HepG2 (cell line): ENCODE results near the gene TMCO4. TPM values are rescaled to one million over a fixed set of nuclear protein-coding genes. Genes with fewer than 3 reads are reported as not detected.
A peak's percentile ranks its signal among the peaks of the same experiment; 100 is the strongest.

Source experiments
- ATAC-seq: fragments of 200-7000 bp; cut with Tn5 transposase; 3 replicates; pipeline ENCODE4 v1.9.1; 2020; ENCODE audit warnings: mild to moderate bottlenecking, moderate library complexity
- BruUV-seq: library from RNA; stranded (reverse); fragments of 400-500 nt; replicated peaks from 2 replicates; lab custom pipeline; 2021; lab: Mats Ljungman, UMichigan
- CTCF ChIA-PET: fragments of 300-600 bp; formaldehyde crosslinking; extraction: SDS; loops from one replicate; lab custom pipeline; 2021; ENCODE audit warnings: low total read pairs, inconsistent platforms, low intra/inter-chr PET ratio; lab: Yijun Ruan, JAX
- POLR2A ChIA-PET: fragments of 350-600 bp; sonication (Branson Sonifier 250); formaldehyde crosslinking; loops from one replicate; lab custom pipeline; 2020; ENCODE audit warnings: antibody characterized with exemption, inconsistent platforms; lab: Yijun Ruan, JAX
- DNase-seq: peaks from one replicate; pipeline ENCODE4 v3.0.0-alpha.2; 2015; ENCODE audit warnings: low spot score
- FAIRE-seq: peaks from 3 replicates; lab custom pipeline; 2011; peaks lifted over from hg19 to GRCh38; lab: Jason Lieb, UNC
- H2AFZ ChIP-seq: one replicate; pipeline ENCODE4 v1.6.1; 2011; ENCODE audit warnings: low read length, inconsistent platforms
- H3K27ac ChIP-seq: fragments of 300-600 bp; 3 replicates; pipeline ENCODE4 v1.8.0; 2011; ENCODE audit warnings: mixed run types, mild to moderate bottlenecking, mixed read lengths, low read length, inconsistent platforms; ENCODE audit not compliant: insufficient read depth; ENCODE audit errors: extremely low read length
- H3K27me3 ChIP-seq, 2 experiments: fragments of 200-600 bp in 1 of 2; 2 replicates in 1 of 2; 3 replicates in 1 of 2; pipeline versions ENCODE4 v1.6.0 to v1.8.0; 2011; ENCODE audit warnings: low read length in 2 of 2, mild to moderate bottlenecking in 2 of 2, moderate library complexity in 2 of 2, inconsistent platforms in 1 of 2; ENCODE audit not compliant: insufficient read depth in 2 of 2, control insufficient read depth in 1 of 2
- H3K36me3 ChIP-seq, 2 experiments: fragments of 200-600 bp in 1 of 2; replicated peaks in 1 of 2; 2 replicates in 1 of 2; 3 replicates in 1 of 2; pipeline versions ENCODE4 v1.5.1 to v1.8.0; 2011; ENCODE audit warnings: low read length in 2 of 2, inconsistent platforms in 1 of 2; ENCODE audit not compliant: insufficient read depth in 2 of 2, control insufficient read depth in 1 of 2
- H3K4me1 ChIP-seq: 2 replicates; pipeline ENCODE4 v1.5.1; 2012; ENCODE audit warnings: low read length, inconsistent platforms; ENCODE audit not compliant: insufficient read depth
- H3K4me2 ChIP-seq: 2 replicates; pipeline ENCODE4 v1.6.0; 2011; ENCODE audit warnings: low read depth, low read length, inconsistent platforms
- H3K4me3 ChIP-seq, 3 experiments: fragments of 200-600 bp in 1 of 3; sonication (generic), shearing (Covaris generic) in 1 of 3; replicated peaks in 1 of 3; 2 replicates each; pipeline ENCODE4 v1.5.1; 2011 to 2016; ENCODE audit warnings: low read length in 3 of 3, inconsistent platforms in 2 of 3, low read depth in 2 of 3, mild to moderate bottlenecking in 2 of 3, control low read depth in 1 of 3, mixed read lengths in 1 of 3; ENCODE audit not compliant: insufficient read depth in 1 of 3
- H3K79me2 ChIP-seq: one replicate; pipeline ENCODE4 v1.6.1; 2011; ENCODE audit warnings: low read length, inconsistent platforms; ENCODE audit not compliant: insufficient read depth
- H3K9ac ChIP-seq: 2 replicates; pipeline ENCODE4 v1.6.0; 2011; ENCODE audit warnings: mild to moderate bottlenecking, low read depth, low read length, inconsistent platforms; ENCODE audit not compliant: insufficient read depth
- H3K9me3 ChIP-seq: 2 replicates; pipeline ENCODE4 v1.5.1; 2012; ENCODE audit warnings: mild to moderate bottlenecking, low read length
- H4K20me1 ChIP-seq: 2 replicates; pipeline ENCODE4 v1.6.0; 2011; ENCODE audit warnings: inconsistent platforms, mild to moderate bottlenecking, low read length, moderate library complexity; ENCODE audit not compliant: insufficient read depth
- ARHGAP35 ChIP-seq: sonication (generic); formaldehyde crosslinking; IDR thresholded peaks from 2 replicates; pipeline ENCODE4 v1.9.0; 2022; ENCODE audit warnings: mild to moderate bottlenecking, inconsistent platforms, moderate library complexity, missing genetic modification reagents, borderline replicate concordance
- BHLHE40 ChIP-seq: IDR thresholded peaks from 2 replicates; pipeline ENCODE4 v1.6.1; 2011; ENCODE audit warnings: low read length, improper control_type of control experiment
- KMT2B ChIP-seq: IDR thresholded peaks from 2 replicates; pipeline ENCODE4 v1.6.1; 2016; ENCODE audit warnings: missing genetic modification reagents, missing compliant biosample characterization
- LCORL ChIP-seq, 2 experiments: fragments of 450-650 bp in 1 of 2; sonication (generic) in 1 of 2; formaldehyde crosslinking in 1 of 2; IDR thresholded peaks; 2 replicates each; pipeline versions ENCODE4 v1.5.0 to v1.6.1; 2017 to 2020; ENCODE audit warnings: antibody characterized with exemption in 1 of 2, missing genetic modification reagents in 1 of 2
- SRSF9 ChIP-seq: fragments of 200-400 bp; formaldehyde crosslinking; IDR thresholded peaks from 2 replicates; pipeline ENCODE4 v1.6.1; 2018; ENCODE audit warnings: borderline replicate concordance, mild to moderate bottlenecking, low read depth, low read length; ENCODE audit not compliant: insufficient read depth, poor library complexity, severe bottlenecking
- WGBS: methylation state at CpG from one replicate; pipeline ENCODE4 v1.1.6; 2017; ENCODE audit warnings: low lambda C conversion rate; 5-methylcytosine and 5-hydroxymethylcytosine counted together
- in situ Hi-C: cut with HindIII; loops from 2 replicates; pipeline ENCODE4 v1.10.0; 2017; ENCODE audit warnings: low pct_unique_long_range_greater_than_20kb; ENCODE audit not compliant: extremely low pct_ligation_motif_present
- intact Hi-C: fragments of 100-400 bp; cut with micrococcal nuclease; formaldehyde crosslinking; loops from one replicate; pipeline ENCODE4 v1.10.0; 2022; ENCODE audit not compliant: unreplicated experiment
- polyA plus RNA-seq, 8 experiments: library from polyadenylated mRNA; depleted of rRNA in 3 of 8; stranded (reverse) in 7 of 8; unstranded in 1 of 8; fragments of >200 nt; fragmentation: Illumina TruSeq in 4 of 8; extraction: Trizol in 4 of 8; gene quantifications; 2 replicates each; pipeline versions ENCODE4 v1.2.1 to v1.2.3, GENCODE V29; 2011 to 2016; ENCODE audit warnings: low read depth in 4 of 8, missing spikeins in 1 of 8, mixed read lengths in 1 of 8; ENCODE audit not compliant: insufficient read depth in 1 of 8
- total RNA-seq, 5 experiments: library from RNA; depleted of rRNA; stranded (reverse); fragments of >200 nt; fragmentation: Illumina TruSeq; extraction: Trizol; gene quantifications; 2 replicates each; pipeline ENCODE4 v1.2.3, GENCODE V29; 2016; ENCODE audit warnings: low read depth in 1 of 5
- TF ChIP-seq, protein P1 (sequence below): sonication (generic); formaldehyde crosslinking; IDR thresholded peaks from 2 replicates; pipeline ENCODE4 v1.4.0; 2020; ENCODE audit warnings: mild to moderate bottlenecking, missing genetic modification reagents

TMCO4 gene
- total and polyA plus RNA-seq, 2 of the 13 experiments (the other 11 are each of a cell fraction or from before 2014, with no cell fraction given), result 2.1 to 4.1 TPM

DNA sequence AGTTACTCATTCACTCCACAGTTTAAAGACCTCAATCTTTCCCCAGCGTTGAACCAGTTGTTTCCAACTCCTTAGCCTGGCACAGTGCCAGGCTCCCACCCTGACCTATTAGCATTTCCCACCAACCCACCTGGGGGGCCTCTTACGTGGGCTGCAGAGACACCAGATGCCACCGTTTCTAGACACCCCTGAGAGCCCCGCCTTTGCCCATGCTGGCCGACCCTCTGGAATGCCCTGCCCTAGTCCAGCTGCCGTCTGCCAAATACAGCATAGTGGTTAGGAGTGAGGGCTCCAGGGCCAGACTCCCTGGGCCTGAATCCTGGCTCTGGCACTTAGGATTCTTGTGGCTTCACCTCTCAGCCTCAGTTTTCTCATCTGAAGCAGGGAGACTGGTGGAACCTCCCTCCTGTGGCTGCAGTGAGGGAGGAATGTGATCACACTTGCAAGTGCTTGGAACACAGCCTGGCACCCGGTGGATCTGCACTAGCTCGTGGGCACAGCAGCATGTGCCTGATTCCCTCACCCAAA lies 65.2 kb downstream of the TMCO4 start:
- Histone ChIP-seq H3K27me3 (no peaks in the 10 kb centered on the region), H4K20me1 (no peaks in the 10 kb centered on the region), H3K79me2 (no peaks in the 10 kb centered on the region)
- in situ Hi-C loops, result no loop called here
- ATAC-seq, result no peak
- TF ChIP-seq SRSF9 (no peak), LCORL (IDR thresholded peaks at IDR 0.05) (peak; percentile 84), LCORL (CRISPR knock-in tag; IDR thresholded peaks at IDR 0.05) (no peak)
- TF ChIP-seq, all 625 proteins: peak for 1
- Histone ChIP-seq H2AFZ (no peak overlapping the region), H3K4me2 (no peak overlapping the region), H3K9ac (no peak overlapping the region), H3K27ac (no peak overlapping the region), H3K4me1 (no peaks in the 10 kb centered on the region), H3K36me3 (no peaks in the 10 kb centered on the region), H3K9me3 (peaks cover 4% of the 10 kb centered on the region; the same call in 1 of the 2 replicates), H3K4me3 (no peak overlapping the region)
- ChIA-PET POLR2A (no interaction called here), CTCF (no interaction called here)
- DNase-seq (no peak), FAIRE-seq (no peak)
- intact Hi-C loops, result no loop called here
- no TSS peak for BruUV-seq
- WGBS, result 67% methylated on average over 3 of the region's 8 CpGs

DNA sequence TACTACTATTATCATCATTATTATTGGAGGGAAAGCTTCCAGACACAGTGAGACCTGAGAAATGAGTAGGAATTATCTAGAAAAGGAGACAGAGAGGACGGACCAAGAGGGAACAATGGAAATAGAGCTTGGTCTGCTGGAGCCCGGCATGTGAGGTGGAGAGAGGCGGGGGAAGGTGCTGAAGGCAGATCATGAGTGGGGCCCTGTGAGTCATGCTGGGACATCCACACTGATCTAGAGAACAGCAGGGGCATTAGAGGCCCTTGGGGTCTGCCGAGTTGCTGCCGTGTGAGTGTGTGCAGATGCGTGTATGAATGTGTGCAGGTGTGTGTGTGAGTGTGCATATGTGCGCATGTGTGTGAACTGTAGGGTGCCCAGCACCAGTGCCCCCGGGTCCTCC lies 65.7 kb downstream of the TMCO4 start:
- Histone ChIP-seq H3K9ac (no peak overlapping the region), H3K27ac (no peak overlapping the region), H3K4me1 (no peaks in the 10 kb centered on the region), H3K4me3 (no peak overlapping the region), H2AFZ (no peak overlapping the region), H3K27me3 (no peaks in the 10 kb centered on the region), H3K79me2 (no peaks in the 10 kb centered on the region), H3K4me2 (no peak overlapping the region), H4K20me1 (no peaks in the 10 kb centered on the region), H3K36me3 (no peaks in the 10 kb centered on the region), H3K9me3 (peaks cover 4% of the 10 kb centered on the region; the same call in 1 of the 2 replicates)
- ChIA-PET CTCF (no interaction called here), POLR2A (no interaction called here)
- DNase-seq (no peak), FAIRE-seq (no peak), ATAC-seq (no peak)
- TF ChIP-seq, protein P1, sequence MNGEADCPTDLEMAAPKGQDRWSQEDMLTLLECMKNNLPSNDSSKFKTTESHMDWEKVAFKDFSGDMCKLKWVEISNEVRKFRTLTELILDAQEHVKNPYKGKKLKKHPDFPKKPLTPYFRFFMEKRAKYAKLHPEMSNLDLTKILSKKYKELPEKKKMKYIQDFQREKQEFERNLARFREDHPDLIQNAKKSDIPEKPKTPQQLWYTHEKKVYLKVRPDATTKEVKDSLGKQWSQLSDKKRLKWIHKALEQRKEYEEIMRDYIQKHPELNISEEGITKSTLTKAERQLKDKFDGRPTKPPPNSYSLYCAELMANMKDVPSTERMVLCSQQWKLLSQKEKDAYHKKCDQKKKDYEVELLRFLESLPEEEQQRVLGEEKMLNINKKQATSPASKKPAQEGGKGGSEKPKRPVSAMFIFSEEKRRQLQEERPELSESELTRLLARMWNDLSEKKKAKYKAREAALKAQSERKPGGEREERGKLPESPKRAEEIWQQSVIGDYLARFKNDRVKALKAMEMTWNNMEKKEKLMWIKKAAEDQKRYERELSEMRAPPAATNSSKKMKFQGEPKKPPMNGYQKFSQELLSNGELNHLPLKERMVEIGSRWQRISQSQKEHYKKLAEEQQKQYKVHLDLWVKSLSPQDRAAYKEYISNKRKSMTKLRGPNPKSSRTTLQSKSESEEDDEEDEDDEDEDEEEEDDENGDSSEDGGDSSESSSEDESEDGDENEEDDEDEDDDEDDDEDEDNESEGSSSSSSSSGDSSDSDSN (CRISPR knock-in tag), result no peak
- TF ChIP-seq ARHGAP35 (CRISPR knock-in tag), result no peak
- TF ChIP-seq BHLHE40, result no peak
- TF ChIP-seq KMT2B (CRISPR knock-in tag), result no peak
- intact Hi-C loops, result no loop called here
- BruUV-seq, result no TSS peak
- in situ Hi-C loops, result no loop called here
- WGBS, result 86% methylated on average over 8 of the region's 8 CpGs
